HG03039 (cell line): ENCODE measurements around the gene WBP1.
"Not testable (repeated sequence)": the region's sequence is repeated elsewhere in the genome, so short reads cannot be mapped to it uniquely, and the experiment has no call there.

Source experiments
- ATAC-seq: cut with Tn5 transposase; IDR thresholded peaks from one replicate; pipeline ENCODE4 v1.9.1; 2021; ENCODE audit warnings: mild to moderate bottlenecking, moderate library complexity; ENCODE audit not compliant: unreplicated experiment

Gene WBP1

DNA sequence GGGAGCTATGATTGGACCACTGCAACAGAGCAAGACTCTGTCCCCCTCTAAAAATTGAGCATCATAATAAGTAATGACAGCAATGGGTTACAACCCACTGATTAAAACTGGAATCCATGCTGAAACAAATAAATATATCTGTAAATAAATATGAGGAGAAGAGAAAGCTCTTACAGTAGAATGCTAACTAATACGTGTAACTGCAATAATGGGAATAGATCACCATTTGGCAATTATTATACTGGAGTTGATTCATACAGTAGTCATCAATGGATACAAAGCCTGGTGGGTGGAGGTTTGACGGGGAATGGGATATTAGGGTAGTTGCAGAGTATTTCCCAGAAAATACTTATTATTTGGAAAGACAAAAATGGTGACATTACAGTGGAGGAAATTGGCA lies 9.5 kb upstream of the WBP1 start:
- no peak for ATAC-seq

DNA sequence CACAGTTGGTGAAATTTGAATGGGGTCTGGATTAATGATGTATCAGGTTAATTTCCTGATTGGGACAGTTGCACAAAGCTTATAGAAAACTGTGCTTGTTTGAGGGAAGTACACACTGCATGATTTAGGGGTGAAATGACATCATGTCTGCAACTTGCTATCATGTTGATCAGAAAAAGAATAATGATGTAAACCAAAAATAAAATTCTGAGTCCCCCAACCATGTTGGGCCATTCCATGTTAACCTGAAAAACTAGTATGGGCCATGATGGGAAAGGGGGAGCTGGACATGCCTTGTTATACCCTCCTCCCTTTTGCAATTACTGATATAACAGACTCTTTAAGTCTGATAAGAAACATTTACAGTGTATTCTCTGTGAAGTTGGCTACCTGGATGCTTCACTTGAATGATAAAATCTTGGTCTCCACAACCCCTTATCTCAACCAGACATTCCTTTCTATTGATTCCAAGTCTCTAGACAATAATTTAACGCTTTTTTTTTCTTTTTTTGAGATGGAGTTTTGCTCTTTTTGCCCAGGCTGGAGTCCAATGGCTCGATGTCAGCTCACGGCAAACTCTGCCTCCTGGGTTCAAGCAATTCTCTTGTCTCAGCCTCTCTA lies 7.6 kb upstream of the WBP1 start:
- ATAC-seq: no peak

DNA sequence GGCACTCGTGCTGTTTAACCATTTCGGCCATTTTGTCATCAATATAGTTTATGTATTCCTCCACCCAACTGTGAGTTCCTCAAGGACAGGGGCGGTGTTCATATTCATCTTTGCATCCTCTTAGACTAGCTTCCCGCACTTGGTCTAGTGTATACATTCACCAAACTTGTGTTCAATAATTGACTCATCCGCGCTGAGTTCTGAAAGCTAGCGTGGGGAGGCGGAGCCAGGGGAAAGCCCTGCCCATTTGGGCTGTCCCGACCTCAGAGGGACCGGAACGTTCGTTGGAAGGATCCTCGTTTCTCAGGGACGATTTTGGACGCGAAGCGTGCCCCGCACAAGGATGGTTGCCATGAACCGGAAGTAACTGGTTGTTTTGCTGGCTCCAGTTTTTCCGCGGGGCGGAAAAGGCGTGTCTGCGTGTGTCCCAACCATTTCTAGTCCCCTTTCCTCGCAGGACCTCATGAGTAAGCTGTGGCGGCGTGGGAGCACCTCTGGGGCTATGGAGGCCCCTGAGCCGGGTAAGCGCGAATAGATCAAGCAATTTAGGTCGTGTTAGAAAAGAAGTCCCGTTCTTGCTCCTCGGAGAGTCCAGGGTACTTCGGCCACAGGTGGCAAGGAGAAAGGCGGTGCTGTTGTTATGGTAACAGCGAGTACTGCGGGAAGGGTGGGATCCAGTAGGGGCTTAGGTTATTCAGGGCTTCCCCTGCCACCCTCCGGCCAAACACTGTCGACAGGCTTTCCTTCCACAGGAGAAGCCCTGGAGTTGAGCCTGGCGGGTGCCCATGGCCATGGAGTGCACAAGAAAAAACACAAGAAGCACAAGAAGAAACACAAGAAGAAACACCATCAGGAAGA lies 3.4 kb upstream of the WBP1 start, which contains the start of gene INO80B:
INO80B (plus strand) TSS at position 434 of the 858 bp plus-strand sequence; CDS start at position 464, 30 bp downstream.
- peak; percentile 32 for ATAC-seq

DNA sequence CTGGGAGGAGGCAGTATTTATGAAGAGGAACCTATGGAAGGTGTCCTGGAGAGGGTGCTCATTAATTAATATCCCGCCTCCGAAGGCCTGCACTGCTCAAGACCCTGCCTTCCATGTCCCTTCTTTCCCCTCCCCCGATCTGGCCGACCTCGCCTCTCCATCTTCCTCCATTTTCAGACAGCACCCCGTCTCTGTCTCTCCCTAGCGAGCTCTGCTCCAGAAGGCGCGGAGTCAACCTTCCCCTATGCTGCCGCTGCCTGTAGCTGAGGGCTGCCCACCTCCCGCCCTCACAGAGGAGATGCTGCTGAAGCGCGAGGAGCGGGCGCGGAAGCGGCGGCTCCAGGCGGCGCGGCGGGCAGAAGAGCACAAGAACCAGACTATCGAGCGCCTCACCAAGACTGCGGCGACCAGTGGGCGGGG lies 1.1 kb upstream of the WBP1 start:
- ATAC-seq: no peak

DNA sequence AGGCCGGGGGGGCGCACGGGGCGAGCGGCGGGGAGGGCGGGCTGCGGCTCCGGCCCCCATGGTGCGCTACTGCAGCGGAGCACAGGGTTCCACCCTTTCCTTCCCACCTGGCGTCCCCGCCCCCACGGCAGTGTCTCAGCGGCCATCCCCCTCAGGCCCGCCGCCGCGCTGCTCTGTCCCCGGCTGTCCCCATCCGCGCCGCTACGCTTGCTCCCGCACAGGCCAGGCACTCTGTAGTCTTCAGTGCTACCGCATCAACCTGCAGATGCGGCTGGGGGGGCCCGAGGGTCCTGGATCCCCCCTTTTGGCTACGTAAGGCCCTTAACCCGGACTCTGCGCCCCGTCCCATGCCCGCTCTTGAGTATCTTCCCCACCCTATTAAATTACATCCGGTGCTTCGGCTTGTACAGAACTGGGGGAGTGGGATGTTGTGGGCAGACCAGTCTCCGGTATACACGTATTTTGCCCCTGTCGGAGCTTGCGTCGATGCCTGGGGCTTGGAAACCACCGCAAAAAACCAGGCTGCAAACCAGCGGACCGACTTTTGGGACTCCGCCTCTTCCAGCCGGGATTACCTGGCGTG lies 598 bp upstream of the WBP1 start:
- peak; percentile 28 for ATAC-seq

DNA sequence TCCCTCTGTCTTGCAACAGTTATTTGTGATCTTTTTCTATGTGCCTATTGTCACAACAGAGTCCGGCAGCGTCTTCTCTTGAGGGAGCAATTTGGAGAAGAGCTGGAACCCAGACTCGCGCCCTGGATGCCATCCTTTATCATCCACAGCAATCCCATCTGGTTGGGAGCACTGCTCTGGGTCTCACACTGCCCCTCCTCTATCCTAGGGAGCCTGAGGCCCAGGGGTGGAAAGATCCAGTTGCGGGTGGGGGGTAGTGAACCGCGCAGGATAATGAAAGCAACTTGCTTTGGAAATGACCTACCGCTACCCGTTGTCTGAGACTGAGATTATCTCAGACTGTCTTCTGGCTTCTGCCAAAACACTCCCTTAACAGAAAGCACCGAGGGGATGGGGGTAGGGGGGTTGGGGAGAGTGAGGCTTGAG lies 713 bp downstream of the WBP1 start:
- ATAC-seq: no peak

DNA sequence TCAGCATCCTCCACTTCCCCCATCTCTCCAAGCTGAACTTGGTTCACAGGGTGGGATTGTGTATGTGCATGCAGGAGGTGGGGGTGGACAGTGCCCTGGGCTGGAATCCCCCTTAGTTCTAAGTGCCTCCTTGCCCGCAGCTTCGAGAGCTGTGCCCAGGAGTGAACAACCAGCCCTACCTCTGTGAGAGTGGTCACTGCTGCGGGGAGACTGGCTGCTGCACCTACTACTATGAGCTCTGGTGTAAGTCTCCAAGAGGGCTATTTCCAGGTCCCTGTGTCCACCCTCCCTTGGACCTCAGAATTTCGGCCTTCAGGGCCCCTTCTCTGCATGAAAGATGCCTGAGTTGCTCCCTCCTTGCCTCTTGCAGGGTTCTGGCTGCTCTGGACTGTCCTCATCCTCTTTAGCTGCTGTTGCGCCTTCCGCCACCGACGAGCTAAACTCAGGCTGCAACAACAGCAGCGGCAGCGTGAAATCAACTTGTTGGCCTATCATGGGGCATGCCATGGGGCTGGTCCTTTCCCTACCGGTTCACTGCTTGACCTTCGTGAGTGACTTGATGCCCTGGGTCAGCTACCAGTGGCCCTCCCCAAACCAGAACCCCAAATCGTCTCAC lies 1.4 kb downstream of the WBP1 start:
- not testable (repeated sequence) for ATAC-seq

DNA sequence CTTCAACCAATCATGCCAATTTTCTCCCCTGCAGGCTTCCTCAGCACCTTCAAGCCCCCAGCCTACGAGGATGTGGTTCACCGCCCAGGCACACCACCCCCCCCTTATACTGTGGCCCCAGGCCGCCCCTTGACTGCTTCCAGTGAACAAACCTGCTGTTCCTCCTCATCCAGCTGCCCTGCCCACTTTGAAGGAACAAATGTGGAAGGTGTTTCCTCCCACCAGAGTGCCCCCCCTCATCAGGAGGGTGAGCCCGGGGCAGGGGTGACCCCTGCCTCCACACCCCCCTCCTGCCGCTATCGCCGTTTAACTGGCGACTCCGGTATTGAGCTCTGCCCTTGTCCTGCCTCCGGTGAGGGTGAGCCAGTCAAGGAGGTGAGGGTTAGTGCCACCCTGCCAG lies 1.9 kb downstream of the WBP1 start:
- not testable (repeated sequence) for ATAC-seq

DNA sequence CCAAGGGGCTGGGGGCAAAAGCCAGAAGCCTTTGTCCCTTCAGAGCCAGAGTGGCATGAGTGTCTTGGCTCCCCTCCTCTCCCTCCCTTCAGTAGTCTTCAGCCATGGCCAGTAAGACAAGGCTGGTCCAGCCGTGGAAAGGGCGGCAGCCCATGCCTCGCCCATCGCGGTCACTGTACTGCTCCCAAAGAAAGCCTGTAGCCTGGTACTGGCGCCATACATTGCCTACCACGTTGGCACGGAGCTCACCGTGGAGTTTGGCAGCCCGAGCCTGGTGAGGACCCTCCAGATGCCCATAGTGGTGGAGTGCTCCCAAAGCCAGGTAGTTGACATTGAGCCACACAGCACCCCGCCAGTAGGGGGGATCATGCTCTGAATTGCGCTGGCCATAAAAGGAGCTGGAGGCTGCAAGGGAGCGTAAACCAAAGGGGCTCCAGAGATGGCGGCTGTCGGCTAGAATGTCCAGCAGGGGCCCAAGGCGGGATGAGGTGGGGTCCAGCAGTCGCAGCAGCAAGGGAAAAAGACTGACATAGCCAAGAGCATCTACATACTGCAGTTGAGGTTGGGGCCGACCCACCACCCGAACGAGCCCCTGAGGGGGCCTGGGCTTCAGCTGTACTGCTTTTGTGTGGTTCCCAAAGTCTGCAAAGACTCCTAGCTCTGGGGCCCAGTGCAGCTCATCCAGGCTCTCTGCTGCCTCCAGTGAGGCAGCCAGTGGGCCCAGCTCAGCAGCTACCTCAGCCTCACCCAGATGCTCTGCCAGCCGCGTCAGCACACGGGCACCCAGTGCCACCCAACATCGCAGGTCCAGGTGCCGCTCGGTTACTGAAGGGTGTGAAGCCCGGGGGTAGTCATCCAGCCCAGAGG lies 3.2 kb downstream of the WBP1 start:
- ATAC-seq: no peak

DNA sequence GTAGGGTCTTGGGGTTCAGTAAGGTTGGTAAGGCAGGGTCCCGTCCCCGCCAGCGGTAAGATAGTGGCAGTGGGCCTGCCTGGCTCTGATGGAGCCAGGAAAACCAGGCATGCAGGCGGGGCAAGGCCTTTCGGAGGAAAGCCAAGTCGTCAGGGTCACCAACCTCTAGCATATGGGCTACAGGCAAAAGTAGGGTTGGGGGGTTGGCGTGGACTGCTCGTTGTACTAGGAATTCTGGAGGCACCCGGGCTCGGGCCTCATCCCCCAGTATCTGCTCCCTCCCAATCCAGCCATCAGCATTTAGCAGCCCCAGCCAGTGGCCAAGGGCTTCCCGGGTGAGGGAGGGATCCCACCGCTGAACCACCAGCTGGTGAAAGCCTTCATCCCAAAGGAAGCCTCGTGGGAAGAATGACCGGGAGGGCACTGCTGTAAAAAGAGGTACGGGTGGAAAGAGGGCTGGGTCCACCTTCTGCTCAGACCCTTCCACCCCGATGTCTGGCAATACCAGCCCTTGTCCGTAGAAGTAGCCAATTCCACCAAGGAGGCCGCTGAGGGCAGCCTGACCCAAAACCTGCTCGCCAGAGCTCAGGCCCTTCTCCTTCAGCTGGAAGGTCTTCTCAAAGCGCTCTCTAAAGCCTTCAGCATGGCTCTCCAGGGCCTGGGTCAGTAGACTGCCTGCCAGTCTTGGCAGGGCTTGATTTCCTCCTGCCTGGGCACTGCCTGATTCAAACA lies 4.0 kb downstream of the WBP1 start:
- ATAC-seq: no peak

DNA sequence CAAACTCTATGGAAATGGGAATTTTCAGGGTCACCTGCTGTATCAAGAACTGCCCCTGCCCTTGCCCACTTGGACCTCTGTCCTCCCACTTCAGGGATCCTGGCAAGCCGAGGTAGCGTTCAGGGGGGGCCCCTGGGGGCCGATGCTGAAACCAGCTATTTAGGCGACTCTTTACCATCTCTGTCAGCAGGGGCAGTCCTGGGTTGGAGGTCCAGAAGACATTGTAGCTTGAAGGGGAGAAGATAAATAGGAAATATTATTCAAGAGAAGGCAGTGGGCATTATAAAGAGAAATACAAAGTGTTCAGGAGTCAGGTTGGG lies 4.5 kb downstream of the WBP1 start:
- no peak for ATAC-seq

DNA sequence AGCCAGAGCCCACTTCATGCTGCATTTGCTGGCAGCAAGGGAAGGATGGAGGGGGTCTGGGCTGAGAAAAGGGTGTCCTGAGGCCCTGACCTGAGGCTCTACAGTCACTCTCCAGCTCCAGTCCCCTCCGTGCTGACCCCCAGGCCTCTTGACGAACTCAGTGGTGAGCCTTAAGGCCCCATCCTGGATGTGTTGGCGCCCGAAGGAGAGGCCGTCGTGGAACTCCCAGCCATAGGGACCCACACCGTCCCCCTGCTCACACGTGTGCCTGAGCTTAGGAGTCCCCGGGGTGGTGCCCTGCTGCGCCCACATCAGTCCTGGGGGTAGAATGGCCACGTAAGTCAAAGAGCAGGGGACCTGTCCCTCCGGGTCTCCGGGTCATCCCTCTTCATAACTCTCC lies 6.2 kb downstream of the WBP1 start:
- no peak for ATAC-seq

DNA sequence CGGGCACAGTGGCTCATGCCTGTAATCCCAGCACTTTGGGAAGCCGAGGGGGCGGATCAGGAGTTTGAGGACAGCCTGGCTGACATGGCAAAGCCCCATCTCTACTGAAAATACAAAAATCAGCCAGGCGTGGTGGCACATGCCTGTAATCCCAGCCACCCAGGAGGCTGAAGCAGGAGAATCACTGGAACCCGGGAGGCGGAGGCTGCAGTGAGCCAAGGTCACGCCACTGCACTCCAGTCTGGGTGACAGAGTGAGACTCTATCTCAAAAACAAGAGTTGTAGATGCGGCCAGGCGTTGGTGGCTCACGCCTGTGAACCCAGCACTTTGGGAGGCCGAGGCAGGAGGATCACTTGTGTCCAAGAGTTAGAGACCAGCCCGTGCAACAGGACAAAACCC lies 12.5 kb downstream of the WBP1 start:
- ATAC-seq: not testable (repeated sequence)

DNA sequence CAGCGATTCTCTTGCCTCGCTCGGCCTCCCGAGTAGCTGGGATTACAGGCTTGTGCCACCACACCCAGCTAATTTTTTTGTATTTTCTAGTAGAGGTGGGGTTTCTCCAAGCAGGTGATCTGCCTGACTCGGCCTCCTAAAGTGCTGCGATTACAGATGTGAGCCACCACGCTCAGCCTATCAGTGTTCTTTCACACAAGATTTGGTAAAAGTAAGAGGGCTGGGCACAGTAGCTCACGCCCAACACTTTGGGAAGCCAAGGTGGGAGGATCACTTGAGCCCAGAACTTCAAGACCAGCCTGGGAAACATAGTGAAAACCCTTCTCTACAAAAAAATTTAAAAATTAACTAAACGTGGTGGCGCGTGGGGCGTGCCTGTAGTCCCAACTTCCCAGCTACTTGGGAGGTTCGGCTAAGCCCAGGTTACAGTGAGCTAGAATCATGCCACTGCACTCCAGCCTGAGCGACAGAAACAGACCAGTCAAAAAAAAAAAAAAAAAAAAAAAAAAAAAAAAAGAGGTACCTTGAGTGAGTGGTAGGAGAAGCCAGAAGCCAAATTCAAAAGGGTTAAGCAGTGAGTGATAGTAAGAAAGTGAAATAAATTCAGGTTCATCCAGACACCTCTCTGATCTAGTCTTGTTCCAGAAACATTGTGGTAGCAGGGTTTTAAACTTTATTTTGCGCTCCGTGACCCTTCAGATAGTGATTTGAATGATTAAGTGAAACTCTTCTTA lies 13.3 kb downstream of the WBP1 start:
- ATAC-seq: no peak

DNA sequence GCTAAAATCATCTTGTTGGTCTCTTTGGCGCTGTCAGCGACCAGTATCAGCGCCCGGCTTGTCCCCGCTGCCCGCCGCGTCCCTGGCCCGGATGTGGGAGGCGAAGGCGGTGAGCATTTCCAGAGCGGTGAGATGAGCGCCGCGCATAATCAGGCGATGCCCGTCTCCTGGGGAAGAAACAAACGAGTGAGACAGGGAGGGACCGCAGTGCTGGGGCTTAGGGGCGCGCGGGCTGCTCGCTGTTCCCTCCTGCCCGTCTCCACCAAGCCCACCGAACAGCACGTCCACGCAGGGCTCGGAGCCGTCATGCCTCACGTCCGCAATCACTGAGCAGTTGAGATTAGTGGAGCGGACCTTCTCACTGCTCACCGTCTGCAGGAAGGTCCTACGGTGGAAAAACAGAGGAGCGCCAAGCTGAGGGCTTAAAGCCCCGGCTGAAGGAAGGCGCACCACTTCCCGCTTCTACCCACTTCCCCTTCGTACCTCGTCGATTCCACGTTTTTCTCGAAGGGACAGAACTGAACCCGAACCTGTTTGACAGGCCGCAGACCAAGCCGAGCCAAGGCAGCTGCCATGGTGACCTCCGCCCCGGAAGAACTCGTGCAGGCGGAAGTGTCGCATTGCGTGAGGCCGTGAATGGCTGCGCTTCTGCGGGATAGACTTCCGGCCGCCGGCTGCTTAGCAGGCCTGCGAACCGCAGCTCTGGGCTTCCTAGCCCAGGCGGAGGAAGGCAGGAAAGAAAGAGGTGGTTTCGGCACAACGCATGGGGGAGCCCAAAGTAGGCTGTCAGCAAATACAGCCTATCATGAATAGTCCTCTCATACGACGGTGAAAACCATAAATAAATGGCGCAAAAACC lies 14.1 kb downstream of the WBP1 start, which contains the start of gene MRPL53:
MRPL53 (minus strand) TSS at position 595 of the 859 bp plus-strand sequence; CDS start at position 575, 20 bp downstream.
- peak; percentile 78 for ATAC-seq

DNA sequence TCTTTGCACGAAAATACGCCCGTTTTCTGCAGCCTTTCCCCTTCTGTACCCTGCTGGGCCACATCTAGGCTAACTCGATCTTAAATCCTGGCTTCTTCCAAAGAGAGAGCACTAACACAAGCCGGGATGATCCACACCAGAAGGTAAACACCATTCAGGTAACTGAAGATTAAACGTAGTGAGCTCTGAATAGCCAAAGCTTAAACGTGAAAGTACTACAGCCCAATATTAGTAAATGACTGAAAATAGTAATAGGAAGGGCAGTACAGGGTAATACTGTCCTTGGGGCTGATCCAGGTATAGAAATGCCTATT lies 14.7 kb downstream of the WBP1 start:
- ATAC-seq: no peak

DNA sequence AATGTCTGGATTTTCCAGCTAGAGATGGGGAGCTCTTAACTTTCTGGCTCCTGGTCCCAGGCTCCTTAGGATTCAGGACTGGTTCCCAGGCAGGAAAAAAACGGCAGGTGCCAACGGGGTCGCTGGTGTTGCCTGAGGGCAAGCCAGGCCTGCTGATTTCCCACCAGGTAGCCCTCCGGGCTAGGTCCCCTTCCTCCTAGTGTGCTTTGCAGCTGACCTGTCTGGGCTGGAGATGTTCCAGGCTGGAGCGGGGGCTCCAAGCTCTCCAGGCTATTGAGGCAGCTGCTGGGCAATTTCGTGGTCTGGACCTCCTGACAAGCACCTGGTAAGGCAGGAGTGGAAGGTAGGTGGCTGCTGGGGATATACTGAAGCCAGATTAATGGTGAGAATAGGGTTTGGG lies 16.2 kb downstream of the WBP1 start:
- no peak for ATAC-seq

DNA sequence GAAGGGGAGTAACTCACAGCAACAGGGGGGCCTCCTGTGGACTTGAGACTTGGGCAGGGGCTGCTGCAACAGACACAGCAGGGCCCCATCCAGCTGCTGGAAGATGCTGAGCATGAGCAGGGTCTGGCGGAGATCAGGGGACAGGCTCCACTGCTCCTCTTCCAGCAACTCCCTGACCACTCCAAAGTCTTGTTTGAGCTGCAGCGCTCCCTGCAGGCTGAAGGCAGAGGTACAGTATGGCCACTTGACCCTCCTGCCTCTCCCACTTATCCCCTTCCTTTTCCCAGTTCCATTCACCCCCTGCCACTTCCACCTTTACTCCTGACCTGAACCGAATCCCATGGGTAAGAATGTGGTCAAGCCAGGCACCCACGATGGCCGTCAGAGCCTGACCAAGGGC lies 16.7 kb downstream of the WBP1 start:
- no peak for ATAC-seq
